Fibroblast of the aortic adventitia (primary cell): ENCODE data around the gene EXOC4. TPM values are rescaled to one million over a fixed set of nuclear protein-coding genes. Genes with fewer than 3 reads are reported as not detected.
"Not testable (repeated sequence)": the region's sequence is repeated elsewhere in the genome, so short reads cannot be mapped to it uniquely, and the experiment has no call there.

Experiments
- DNase-seq: peaks from one replicate; pipeline ENCODE4 v3.0.0-alpha.2; 2010; ENCODE audit warnings: low read depth
- H3K4me3 ChIP-seq: 2 replicates; pipeline ENCODE4 v1.5.1; 2011; ENCODE audit warnings: low read depth, mild to moderate bottlenecking, control low read depth, low read length, moderate library complexity
- CTCF ChIP-seq: IDR thresholded peaks from 2 replicates; pipeline ENCODE4 v1.5.1; 2011; ENCODE audit warnings: mild to moderate bottlenecking, low read length, control low read depth, inconsistent platforms; ENCODE audit not compliant: insufficient read depth
- total RNA-seq: library from RNA; depleted of rRNA; stranded (reverse); fragments of >200 nt; gene quantifications from 2 replicates; pipeline ENCODE4 v1.2.3, GENCODE V29; 2012; ENCODE audit warnings: low replicate concordance

EXOC4 gene
- total RNA-seq, 1 donor = 105 TPM

GRCh38 chr7:133778472-133778871, 525.6 kb downstream of the EXOC4 start:
- no peak for DNase-seq
- H3K4me3 ChIP-seq = no peak overlapping the region
- TF ChIP-seq CTCF = no peak

GRCh38 chr7:133779538-133779937, 526.7 kb downstream of the EXOC4 start:
- H3K4me3 ChIP-seq, DNase-seq: not testable (repeated sequence)

- TF ChIP-seq CTCF = no peak
- H3K4me3 ChIP-seq = no peak overlapping the region
- peak; percentile 2 for DNase-seq
These were observed 528.0 kb downstream of the EXOC4 start for GRCh38 chr7:133780912-133781311.

- no peak for DNase-seq
- TF ChIP-seq CTCF = no peak
- H3K4me3 ChIP-seq = no peak overlapping the region
These were observed 528.7 kb downstream of the EXOC4 start for GRCh38 chr7:133781486-133782090.

- no peak overlapping the region for H3K4me3 ChIP-seq
- DNase-seq = no peak
- TF ChIP-seq CTCF = no peak
These were observed 529.6 kb downstream of the EXOC4 start for GRCh38 chr7:133782470-133782869.

- no peak for TF ChIP-seq CTCF
- peak; percentile 4 for DNase-seq
- no peak overlapping the region for H3K4me3 ChIP-seq
These were observed 530.4 kb downstream of the EXOC4 start for GRCh38 chr7:133783276-133783675.

- no peak for DNase-seq
- no peak overlapping the region for H3K4me3 ChIP-seq
- TF ChIP-seq CTCF = no peak
These were observed 531.7 kb downstream of the EXOC4 start for GRCh38 chr7:133784486-133785001.
